Upper lobe of right lung (tissue), 1 donor: ENCODE data around the gene RPL18A. TPM values are rescaled to one million over a fixed set of nuclear protein-coding genes. Genes with fewer than 3 reads are reported as not detected.

ENCODE experiments used
- ATAC-seq: fragments of 200-7000 bp; cut with Tn5 transposase; one replicate; pipeline ENCODE4 v1.9.1; 2020; ENCODE audit warnings: mild to moderate bottlenecking, moderate library complexity
- DNase-seq: peaks from one replicate; pipeline ENCODE4 v3.0.0-alpha.2; 2020
- H3K27ac ChIP-seq: fragments of 200-600 bp; one replicate; pipeline ENCODE4 v1.8.0; 2022
- H3K27me3 ChIP-seq: fragments of 200-600 bp; one replicate; pipeline ENCODE4 v1.8.0; 2022; ENCODE audit warnings: mild to moderate bottlenecking
- H3K36me3 ChIP-seq: fragments of 200-600 bp; one replicate; pipeline ENCODE4 v1.8.0; 2022
- H3K4me1 ChIP-seq: fragments of 200-600 bp; one replicate; pipeline ENCODE4 v1.8.0; 2022
- H3K4me3 ChIP-seq: fragments of 200-600 bp; one replicate; pipeline ENCODE4 v1.8.0; 2022; ENCODE audit warnings: mild to moderate bottlenecking
- H3K9me3 ChIP-seq: fragments of 200-600 bp; one replicate; pipeline ENCODE4 v1.8.0; 2022
- intact Hi-C: fragments of 100-400 bp; cut with DNase I; formaldehyde crosslinking; loops from one replicate; pipeline ENCODE4 v1.11.0; 2022
- total RNA-seq: library from RNA; stranded (reverse); fragmentation: NEBNext Ultra II Directional; extraction: Animal tissue kit (Norgen Biotek cat#: 25700); gene quantifications from one replicate; pipeline ENCODE4 v1.2.1, GENCODE V29; 2021
- TF ChIP-seq, protein P1 (sequence below): fragments of 200-600 bp; IDR thresholded peaks from one replicate; pipeline ENCODE4 v1.8.0; 2022; ENCODE audit warnings: antibody characterized with exemption
- donor health status: DM: no; HTN: yes; CAD: no; lungs with severe emphysema.

RPL18A gene
- total RNA-seq, 1 donor from 2014 or later = 1,315 TPM

DNA sequence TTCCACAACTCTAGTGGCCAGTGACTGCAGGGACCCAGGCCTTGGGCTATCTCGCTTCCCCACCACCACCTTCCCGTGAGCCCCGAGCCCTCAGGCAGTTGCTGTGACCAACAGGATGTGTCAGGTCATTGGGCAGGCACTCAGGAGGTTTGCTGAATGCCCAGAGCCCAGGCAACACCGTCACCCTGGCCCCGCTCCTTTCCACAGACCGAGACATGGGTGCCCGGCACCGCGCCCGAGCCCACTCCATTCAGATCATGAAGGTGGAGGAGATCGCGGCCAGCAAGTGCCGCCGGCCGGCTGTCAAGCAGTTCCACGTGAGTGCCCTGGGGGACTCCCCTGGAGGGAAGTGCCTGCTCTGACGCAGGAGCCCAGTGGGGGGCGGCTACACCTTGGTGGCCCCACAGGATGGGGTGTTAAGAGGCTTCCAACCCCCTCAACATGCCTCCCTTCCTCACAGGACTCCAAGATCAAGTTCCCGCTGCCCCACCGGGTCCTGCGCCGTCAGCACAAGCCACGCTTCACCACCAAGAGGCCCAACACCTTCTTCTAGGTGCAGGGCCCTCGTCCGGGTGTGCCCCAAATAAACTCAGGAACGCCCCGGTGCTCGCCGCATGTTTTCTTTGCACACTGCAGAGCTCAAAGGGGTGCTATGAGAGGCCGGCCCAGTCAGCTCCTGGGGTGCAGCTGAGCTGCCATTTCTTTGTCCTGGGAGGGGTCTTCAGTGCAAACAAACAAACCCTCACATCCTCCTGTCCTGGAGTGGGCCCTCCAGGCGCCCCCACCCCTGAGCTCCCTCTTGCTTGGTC is 3.2 kb downstream of the RPL18A start:
- DNase-seq (no peak), ATAC-seq (no peak)
- TF ChIP-seq, protein P1, sequence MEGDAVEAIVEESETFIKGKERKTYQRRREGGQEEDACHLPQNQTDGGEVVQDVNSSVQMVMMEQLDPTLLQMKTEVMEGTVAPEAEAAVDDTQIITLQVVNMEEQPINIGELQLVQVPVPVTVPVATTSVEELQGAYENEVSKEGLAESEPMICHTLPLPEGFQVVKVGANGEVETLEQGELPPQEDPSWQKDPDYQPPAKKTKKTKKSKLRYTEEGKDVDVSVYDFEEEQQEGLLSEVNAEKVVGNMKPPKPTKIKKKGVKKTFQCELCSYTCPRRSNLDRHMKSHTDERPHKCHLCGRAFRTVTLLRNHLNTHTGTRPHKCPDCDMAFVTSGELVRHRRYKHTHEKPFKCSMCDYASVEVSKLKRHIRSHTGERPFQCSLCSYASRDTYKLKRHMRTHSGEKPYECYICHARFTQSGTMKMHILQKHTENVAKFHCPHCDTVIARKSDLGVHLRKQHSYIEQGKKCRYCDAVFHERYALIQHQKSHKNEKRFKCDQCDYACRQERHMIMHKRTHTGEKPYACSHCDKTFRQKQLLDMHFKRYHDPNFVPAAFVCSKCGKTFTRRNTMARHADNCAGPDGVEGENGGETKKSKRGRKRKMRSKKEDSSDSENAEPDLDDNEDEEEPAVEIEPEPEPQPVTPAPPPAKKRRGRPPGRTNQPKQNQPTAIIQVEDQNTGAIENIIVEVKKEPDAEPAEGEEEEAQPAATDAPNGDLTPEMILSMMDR = no peak
- no peaks in the 10 kb centered on the region for H3K27me3 ChIP-seq
- peaks cover 41% of the 10 kb centered on the region for H3K36me3 ChIP-seq
- intact Hi-C loops = no loop called here
- no peak overlapping the region for H3K27ac ChIP-seq
- H3K4me1 ChIP-seq = peaks cover 12% of the 10 kb centered on the region
- no peaks in the 10 kb centered on the region for H3K9me3 ChIP-seq
- H3K4me3 ChIP-seq = no peak overlapping the region

DNA sequence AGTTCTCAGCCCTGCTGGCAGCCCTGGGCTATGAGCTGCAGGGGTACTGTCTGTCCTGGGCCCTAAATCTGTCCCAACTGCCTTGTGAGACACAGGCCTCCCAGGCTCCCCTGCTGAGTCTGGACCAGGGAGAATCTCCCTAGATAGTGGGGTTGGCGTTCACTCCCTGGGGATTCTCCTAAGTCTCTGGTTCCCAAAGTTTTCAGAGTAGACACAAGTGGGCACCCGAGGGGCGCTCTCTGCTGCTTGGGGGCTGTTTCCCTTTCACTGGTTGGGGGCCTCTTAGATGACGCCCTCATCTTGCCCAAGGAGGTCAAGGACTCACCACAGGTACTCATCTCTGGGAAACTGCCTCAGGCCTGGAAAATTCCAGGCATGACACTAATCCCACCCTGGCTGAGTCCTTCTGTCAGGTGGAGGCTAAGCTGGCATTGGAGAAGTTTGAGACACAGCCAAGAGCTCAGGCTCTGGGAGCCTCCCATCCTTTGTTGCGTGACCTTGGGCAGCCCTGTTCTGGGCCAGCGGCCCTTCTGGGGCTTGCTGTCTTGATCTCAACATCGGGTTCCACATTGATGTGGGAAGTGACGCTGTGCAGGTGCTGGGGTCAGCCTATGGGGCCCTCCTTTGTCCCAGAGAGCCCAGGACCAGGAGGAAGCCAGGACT is 3.9 kb downstream of the RPL18A start:
- ATAC-seq (no peak), DNase-seq (no peak)
- TF ChIP-seq, protein P1 = no peak
- Histone ChIP-seq H3K4me3 (no peak overlapping the region), H3K9me3 (no peaks in the 10 kb centered on the region), H3K27me3 (no peaks in the 10 kb centered on the region), H3K27ac (no peak overlapping the region), H3K36me3 (peaks cover 41% of the 10 kb centered on the region), H3K4me1 (peaks cover 12% of the 10 kb centered on the region)
- intact Hi-C loops = no loop called here

DNA sequence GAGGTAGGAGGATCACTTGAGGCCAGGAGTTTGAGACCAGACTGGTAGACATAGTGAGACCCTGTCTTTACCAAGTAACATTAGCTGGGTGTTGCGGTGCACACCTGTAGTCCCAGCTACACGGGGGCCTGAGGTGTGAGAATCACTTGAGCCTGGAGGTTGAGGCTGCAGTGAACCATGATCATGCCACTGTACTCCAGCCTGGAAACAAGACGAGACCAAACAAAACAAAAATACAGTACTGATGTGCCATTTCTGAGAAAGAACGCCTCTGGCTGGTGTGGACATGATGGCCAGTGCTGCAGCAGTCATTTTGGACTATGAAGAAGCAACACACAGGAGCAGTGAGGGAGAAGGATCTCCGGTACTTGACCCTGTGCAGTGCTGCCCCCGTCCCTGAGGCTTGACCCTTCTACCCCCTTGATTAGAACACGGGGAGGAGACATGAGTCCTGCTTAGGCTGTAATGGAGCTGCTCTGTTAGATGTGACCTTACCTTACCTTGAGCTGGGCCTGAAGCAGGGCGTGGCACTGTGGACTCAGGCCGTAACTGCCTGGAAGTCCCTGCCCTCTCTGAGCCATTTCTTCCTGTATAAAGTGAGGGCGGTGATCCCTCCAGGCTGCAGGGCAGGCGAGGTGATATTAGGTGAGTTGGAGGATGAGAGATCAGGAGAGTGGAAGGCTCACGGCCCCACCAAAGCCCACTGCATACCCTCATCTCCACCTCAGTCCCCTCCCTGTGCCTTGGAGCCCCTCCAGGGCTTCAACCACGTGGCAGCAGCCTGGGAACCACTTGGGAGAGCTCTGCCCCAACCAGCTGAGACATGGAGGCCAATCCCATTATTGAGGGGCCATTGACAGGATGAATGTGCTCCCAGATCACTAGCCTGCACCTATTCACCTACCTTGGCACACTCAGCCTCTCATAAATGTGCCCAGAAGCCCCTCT is 5.9 kb downstream of the RPL18A start:
- peaks cover 41% of the 10 kb centered on the region for H3K36me3 ChIP-seq
- intact Hi-C loops = no loop called here
- no peak overlapping the region for H3K4me3 ChIP-seq
- ATAC-seq = peak; percentile 77
- peaks cover 10% of the 10 kb centered on the region for H3K4me1 ChIP-seq
- no peak overlapping the region for H3K27ac ChIP-seq
- H3K9me3 ChIP-seq = no peaks in the 10 kb centered on the region
- peaks cover 8% of the 10 kb centered on the region for H3K27me3 ChIP-seq
- TF ChIP-seq, protein P1 = no peak
- no peak for DNase-seq

DNA sequence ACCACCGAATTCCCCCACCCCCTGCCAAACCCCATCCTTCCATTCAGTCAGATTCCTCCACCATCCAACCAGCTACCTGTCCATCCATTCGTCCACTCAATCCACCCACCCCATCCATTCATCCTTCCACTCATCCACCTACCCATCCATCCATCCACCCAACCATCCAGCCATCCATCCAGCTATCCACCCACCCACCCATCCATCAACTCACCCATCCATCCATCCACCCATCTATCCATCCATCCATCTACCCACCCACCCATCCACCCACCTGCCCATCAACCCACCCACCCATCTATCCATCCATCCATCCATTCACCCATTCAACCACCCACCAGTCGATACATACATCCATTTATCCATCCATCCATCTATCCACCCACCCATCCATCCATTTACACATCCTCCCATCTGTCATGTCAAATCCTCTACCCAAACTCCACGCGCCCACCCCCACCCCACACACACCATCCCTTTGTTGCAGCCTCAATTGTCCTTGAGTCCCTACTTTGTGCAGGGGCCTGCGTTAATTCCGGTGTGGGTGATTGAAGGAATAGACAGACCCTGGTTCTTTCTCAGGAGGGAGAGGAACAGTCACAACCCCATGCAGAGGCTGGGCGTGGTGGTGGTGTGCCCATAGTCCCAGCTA is 6.7 kb downstream of the RPL18A start:
- H3K36me3 ChIP-seq = peaks cover 39% of the 10 kb centered on the region
- TF ChIP-seq, protein P1 = no peak
- intact Hi-C loops = no loop called here
- ATAC-seq = no peak
- H3K27me3 ChIP-seq = peaks cover 16% of the 10 kb centered on the region
- peaks cover 2% of the 10 kb centered on the region for H3K4me1 ChIP-seq
- H3K27ac ChIP-seq = no peak overlapping the region
- no peak overlapping the region for H3K4me3 ChIP-seq
- H3K9me3 ChIP-seq = no peaks in the 10 kb centered on the region
- no peak for DNase-seq

DNA sequence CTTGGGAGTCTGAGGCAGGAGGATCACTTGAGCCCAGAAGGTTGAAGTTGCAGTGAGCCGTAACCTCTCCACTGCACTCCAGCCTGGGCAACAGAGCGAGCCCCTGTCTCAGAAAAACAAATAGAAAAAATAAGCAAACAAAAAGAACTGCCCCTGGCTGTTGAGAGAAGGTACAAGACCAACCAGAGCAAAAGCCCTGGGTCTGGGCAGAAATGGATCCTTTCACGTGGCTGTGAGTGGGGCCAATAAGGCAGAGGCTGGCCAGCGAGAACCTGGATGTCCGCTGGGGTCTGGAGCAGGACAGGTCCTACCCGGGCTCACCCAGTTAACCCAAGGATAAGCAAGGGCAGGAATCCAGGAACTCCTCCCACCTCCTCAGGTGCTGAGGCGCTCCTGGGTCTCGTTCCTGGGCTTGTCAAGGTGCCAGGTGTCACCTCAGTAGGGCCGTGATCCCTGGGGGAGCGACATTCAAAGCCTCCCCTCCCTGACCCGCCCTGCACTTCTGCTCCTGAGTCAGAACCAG is 7.3 kb downstream of the RPL18A start:
- TF ChIP-seq, protein P1 = no peak
- intact Hi-C loops = no loop called here

More for the DNA sequence above, 7.3 kb downstream of the RPL18A start:
- Histone ChIP-seq H3K27ac (no peak overlapping the region), H3K36me3 (peaks cover 33% of the 10 kb centered on the region), H3K9me3 (no peaks in the 10 kb centered on the region), H3K4me1 (peaks cover 4% of the 10 kb centered on the region), H3K27me3 (peaks cover 22% of the 10 kb centered on the region), H3K4me3 (no peak overlapping the region)
- ATAC-seq (no peak), DNase-seq (no peak)
